Endodermal cell (in vitro differentiated cells): ENCODE data around the gene ASCL2. TPM values are rescaled to one million over a fixed set of nuclear protein-coding genes. Genes with fewer than 3 reads are reported as not detected.

Experiments used
- DNase-seq: peaks from one replicate; pipeline ENCODE4 v3.0.0-alpha.2; 2017
- H3K27ac ChIP-seq: 2 replicates; pipeline ENCODE4 v1.5.1; 2013; ENCODE audit warnings: mild to moderate bottlenecking, low read depth, low read length, moderate library complexity
- H3K27me3 ChIP-seq: 2 replicates; pipeline ENCODE4 v1.6.1; 2013; ENCODE audit warnings: mild to moderate bottlenecking, low read length, moderate library complexity; ENCODE audit not compliant: insufficient read depth, control insufficient read depth, poor library complexity, severe bottlenecking
- H3K36me3 ChIP-seq: 2 replicates; pipeline ENCODE4 v1.7.0; 2013; ENCODE audit warnings: mild to moderate bottlenecking, low read length, moderate library complexity; ENCODE audit not compliant: control insufficient read depth, insufficient read depth
- H3K4me1 ChIP-seq: one replicate; pipeline ENCODE4 v1.7.0; 2013; ENCODE audit warnings: low read length; ENCODE audit not compliant: control insufficient read depth, insufficient read depth
- H3K4me3 ChIP-seq: 2 replicates; pipeline ENCODE4 v1.5.1; 2013; ENCODE audit warnings: mild to moderate bottlenecking, low read length, moderate library complexity
- H3K9ac ChIP-seq: 2 replicates; pipeline ENCODE4 v1.6.1; 2013; ENCODE audit warnings: mild to moderate bottlenecking, low read length, moderate library complexity; ENCODE audit not compliant: poor library complexity, severe bottlenecking; ENCODE audit errors: extremely low read depth
- H3K9me3 ChIP-seq: 2 replicates; pipeline ENCODE4 v1.6.1; 2013; ENCODE audit warnings: mild to moderate bottlenecking, low read length, moderate library complexity; ENCODE audit not compliant: control insufficient read depth
- H3K27ac Mint-ChIP-seq: 2 replicates; pipeline ENCODE4 v1.8.0; 2020; ENCODE audit warnings: mixed read lengths
- H3K27me3 Mint-ChIP-seq: 2 replicates; pipeline ENCODE4 v1.8.0; 2021; ENCODE audit warnings: mild to moderate bottlenecking, mixed read lengths; ENCODE audit not compliant: insufficient read depth
- H3K36me3 Mint-ChIP-seq: 2 replicates; pipeline ENCODE4 v1.8.0; 2020; ENCODE audit warnings: low read depth, mixed read lengths
- H3K4me1 Mint-ChIP-seq: 2 replicates; pipeline ENCODE4 v1.8.0; 2020; ENCODE audit warnings: mixed read lengths
- H3K4me3 Mint-ChIP-seq: 2 replicates; pipeline ENCODE4 v1.8.0; 2020; ENCODE audit warnings: mild to moderate bottlenecking, moderate library complexity, mixed read lengths
- H3K9me3 Mint-ChIP-seq: 2 replicates; pipeline ENCODE4 v1.8.0; 2020; ENCODE audit warnings: mild to moderate bottlenecking, mixed read lengths
- WGBS, 2 experiments: methylation state at CpG; one replicate each; pipeline versions ENCODE4 v1.1.5 to v1.1.7; 2013; ENCODE audit warnings: missing lambda C conversion rate in 2 of 2, mixed read lengths in 1 of 2; ENCODE audit not compliant: insufficient coverage in 1 of 2, insufficient read length in 1 of 2; 5-methylcytosine and 5-hydroxymethylcytosine counted together
- total RNA-seq, 2 donors: library from RNA; stranded (reverse); fragmentation: NEBNext Ultra II Directional in 1 of 2; extraction: Animal tissue kit (Norgen Biotek cat#: 25700) in 1 of 2; gene quantifications; 2 replicates in 1 of 2; 3 replicates in 1 of 2; pipeline ENCODE4 v1.2.1, GENCODE V29; 2021
- TF ChIP-seq, protein P1 (sequence below): fragments of 200-600 bp; sonication (generic); conservative IDR thresholded peaks from 2 replicates; pipeline ENCODE4 v1.5.0; 2021; ENCODE audit warnings: antibody characterized with exemption, mild to moderate bottlenecking

The ASCL2 gene
- total RNA-seq, 2 donors from 2014 or later, result not detected

DNA sequence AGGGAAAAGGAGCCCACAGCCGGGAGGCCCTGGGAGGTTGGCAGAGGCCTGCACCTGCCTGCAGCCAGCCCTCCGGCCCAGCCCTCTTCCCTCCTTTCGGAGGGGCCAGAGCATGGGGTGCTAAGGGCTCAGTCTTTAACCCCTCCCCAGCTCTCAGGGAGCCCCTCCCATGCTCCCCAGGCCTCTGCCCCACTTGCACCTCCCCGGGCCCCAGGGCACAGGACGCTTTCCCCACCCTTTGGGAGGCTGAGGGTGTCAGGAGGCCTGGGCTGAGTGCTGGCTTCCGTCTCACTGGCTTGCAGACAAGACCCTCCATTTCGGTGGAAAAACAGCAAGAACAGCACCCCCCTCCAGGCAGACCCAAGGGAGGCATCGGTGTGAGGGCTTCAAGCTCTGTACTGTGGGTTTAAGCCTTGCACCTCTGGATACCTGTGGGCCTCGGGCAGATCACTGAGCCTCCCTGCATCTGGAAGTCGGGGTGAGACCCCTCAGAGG is 7.3 kb downstream of the ASCL2 start:
- H3K9me3 ChIP-seq, result no peaks in the 10 kb centered on the region
- H3K9me3 Mint-ChIP-seq, result no peaks in the 10 kb centered on the region
- no peaks in the 10 kb centered on the region for H3K4me1 ChIP-seq
- no peak overlapping the region for H3K9ac ChIP-seq
- no peak overlapping the region for H3K4me3 ChIP-seq
- H3K27me3 ChIP-seq, result peaks cover 38% of the 10 kb centered on the region
- 92 to 93% methylated on average over 2 to 10 of the region's 10 CpGs for WGBS, 2 experiments
- no peaks in the 10 kb centered on the region for H3K36me3 Mint-ChIP-seq
- TF ChIP-seq, protein P1, sequence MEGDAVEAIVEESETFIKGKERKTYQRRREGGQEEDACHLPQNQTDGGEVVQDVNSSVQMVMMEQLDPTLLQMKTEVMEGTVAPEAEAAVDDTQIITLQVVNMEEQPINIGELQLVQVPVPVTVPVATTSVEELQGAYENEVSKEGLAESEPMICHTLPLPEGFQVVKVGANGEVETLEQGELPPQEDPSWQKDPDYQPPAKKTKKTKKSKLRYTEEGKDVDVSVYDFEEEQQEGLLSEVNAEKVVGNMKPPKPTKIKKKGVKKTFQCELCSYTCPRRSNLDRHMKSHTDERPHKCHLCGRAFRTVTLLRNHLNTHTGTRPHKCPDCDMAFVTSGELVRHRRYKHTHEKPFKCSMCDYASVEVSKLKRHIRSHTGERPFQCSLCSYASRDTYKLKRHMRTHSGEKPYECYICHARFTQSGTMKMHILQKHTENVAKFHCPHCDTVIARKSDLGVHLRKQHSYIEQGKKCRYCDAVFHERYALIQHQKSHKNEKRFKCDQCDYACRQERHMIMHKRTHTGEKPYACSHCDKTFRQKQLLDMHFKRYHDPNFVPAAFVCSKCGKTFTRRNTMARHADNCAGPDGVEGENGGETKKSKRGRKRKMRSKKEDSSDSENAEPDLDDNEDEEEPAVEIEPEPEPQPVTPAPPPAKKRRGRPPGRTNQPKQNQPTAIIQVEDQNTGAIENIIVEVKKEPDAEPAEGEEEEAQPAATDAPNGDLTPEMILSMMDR, result no peak
- H3K36me3 ChIP-seq, result no peaks in the 10 kb centered on the region
- H3K4me1 Mint-ChIP-seq, result no peaks in the 10 kb centered on the region
- DNase-seq, result peak; percentile 33
- H3K4me3 Mint-ChIP-seq, result no peak overlapping the region
- H3K27ac ChIP-seq, result no peak overlapping the region
- no peak overlapping the region for H3K27ac Mint-ChIP-seq
- peaks cover 51% of the 10 kb centered on the region for H3K27me3 Mint-ChIP-seq

GRCh38 chr11:2262301-2263070 is 7.9 kb downstream of the ASCL2 start:
- Mint-ChIP-seq H3K4me3 (no peak overlapping the region), H3K27ac (no peak overlapping the region)

GRCh38 chr11:2261436-2262230 is 8.8 kb downstream of the ASCL2 start:
- Mint-ChIP-seq H3K4me1 (no peaks in the 10 kb centered on the region), H3K27ac (no peak overlapping the region), H3K4me3 (no peak overlapping the region), H3K9me3 (no peaks in the 10 kb centered on the region), H3K27me3 (peaks cover 38% of the 10 kb centered on the region), H3K36me3 (no peaks in the 10 kb centered on the region)
- Histone ChIP-seq H3K4me1 (no peaks in the 10 kb centered on the region), H3K9ac (no peak overlapping the region), H3K27me3 (peaks cover 23% of the 10 kb centered on the region), H3K9me3 (no peaks in the 10 kb centered on the region), H3K36me3 (no peaks in the 10 kb centered on the region), H3K27ac (no peak overlapping the region), H3K4me3 (no peak overlapping the region)
- WGBS, 2 experiments, result 88 to 91% methylated on average over 17 to 21 of the region's 21 CpGs
- DNase-seq, result peak; percentile 38
- TF ChIP-seq, protein P1, result no peak

More at GRCh38 chr11:2262301-2263070, 7.9 kb downstream of the ASCL2 start:
- Histone ChIP-seq H3K9me3 (no peaks in the 10 kb centered on the region), H3K27ac (no peak overlapping the region), H3K27me3 (peaks cover 32% of the 10 kb centered on the region), H3K9ac (no peak overlapping the region), H3K36me3 (no peaks in the 10 kb centered on the region), H3K4me1 (no peaks in the 10 kb centered on the region), H3K4me3 (no peak overlapping the region)
- no peaks in the 10 kb centered on the region for H3K4me1 Mint-ChIP-seq
- DNase-seq, result peak; percentile 50
- 78 to 85% methylated on average over 11 to 18 of the region's 18 CpGs for WGBS, 2 experiments
- H3K36me3 Mint-ChIP-seq, result no peaks in the 10 kb centered on the region
- peaks cover 45% of the 10 kb centered on the region for H3K27me3 Mint-ChIP-seq
- H3K9me3 Mint-ChIP-seq, result no peaks in the 10 kb centered on the region
- TF ChIP-seq, protein P1, result no peak
